ENCODE results near the gene REST. TPM values are rescaled to one million over a fixed set of nuclear protein-coding genes. Genes with fewer than 3 reads are reported as not detected.

The REST gene
- total RNA-seq, 1 donor from 2014 or later = 25.0 TPM

GRCh38 chr4:56961107-56961500 is 53.4 kb downstream of the REST start:
- ATAC-seq = no peak
- no peak for DNase-seq (ENCODE audit: missing footprints)
- intact Hi-C loops (cut with DNase I) = no loop called here

GRCh38 chr4:56971383-56971782 is 63.7 kb downstream of the REST start:
- intact Hi-C loops (cut with DNase I) = no loop called here
- DNase-seq (ENCODE audit: missing footprints) = no peak
- no peak for ATAC-seq

- no peak for DNase-seq (ENCODE audit: missing footprints)
- intact Hi-C loops (cut with DNase I) = no loop called here
- no peak for ATAC-seq
Observed at GRCh38 chr4:56972389-56972788, 64.7 kb downstream of the REST start.

GRCh38 chr4:56972809-56973208 is 65.1 kb downstream of the REST start:
- ATAC-seq (no peak), DNase-seq (ENCODE audit: missing footprints) (no peak)
- intact Hi-C loops (cut with DNase I) = no loop called here

DNA sequence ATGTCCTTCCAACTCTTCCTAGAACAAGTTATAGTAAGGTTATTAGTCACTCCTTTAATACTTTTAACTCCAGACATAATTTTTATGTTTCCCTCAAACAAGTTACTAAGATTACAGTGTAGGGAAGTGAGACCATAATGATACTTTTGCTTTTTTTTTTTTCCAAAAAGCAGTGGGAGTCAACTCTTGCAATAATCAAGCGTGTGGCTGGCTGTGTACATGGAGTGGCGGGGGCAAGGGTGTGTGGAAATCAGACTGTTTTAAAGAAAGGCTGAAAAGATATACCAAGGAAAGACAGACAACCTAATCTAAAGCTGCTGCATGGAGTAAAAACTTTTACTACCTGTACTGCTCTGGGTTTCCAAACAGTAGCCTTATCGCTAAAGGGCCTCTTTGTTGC is 65.6 kb downstream of the REST start:
- intact Hi-C loops (cut with DNase I) = no loop called here
- ATAC-seq (no peak), DNase-seq (ENCODE audit: missing footprints) (no peak)

- ATAC-seq (no peak), DNase-seq (ENCODE audit: missing footprints) (peak; percentile 70)
- intact Hi-C loops (cut with DNase I) = loop anchor here (5.0 kb wide), 1 partner anchor 126 kb away; no protein-coding TSS in a partner anchor
Observed at GRCh38 chr4:56976283-56976836, 68.7 kb downstream of the REST start.

DNA sequence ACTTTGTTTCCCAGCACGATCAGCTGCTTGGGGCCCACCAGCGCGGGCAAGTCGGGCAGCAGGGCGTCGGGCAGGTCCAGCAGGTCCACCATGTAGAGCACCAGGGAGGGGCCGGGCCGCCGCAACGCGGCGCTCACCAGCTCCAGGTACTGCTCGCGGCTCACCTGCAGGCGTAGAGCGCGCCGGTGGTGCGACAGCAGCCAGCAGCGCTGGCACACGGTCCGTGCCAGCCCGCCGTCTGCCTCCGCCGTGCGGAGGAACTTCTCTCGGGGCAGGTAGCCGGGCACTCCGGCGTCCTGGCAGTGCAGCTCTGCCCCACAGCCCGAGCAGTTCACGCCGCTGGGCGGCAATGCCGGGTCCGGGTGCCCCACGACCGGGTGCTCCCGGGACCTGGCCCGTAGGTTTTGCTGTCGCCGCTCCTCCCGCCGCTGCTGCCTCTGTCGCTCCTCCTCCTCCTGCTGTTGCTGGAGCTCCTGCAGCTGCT is 69.2 kb downstream of the REST start:
- intact Hi-C loops (cut with DNase I) = loop anchor here (1.0 to 5.0 kb wide), 2 partner anchors 70 to 125 kb away; partner anchors contain the start of gene REST
- peak; percentile 17 for ATAC-seq
- DNase-seq (ENCODE audit: missing footprints) = peak; percentile 73

DNA sequence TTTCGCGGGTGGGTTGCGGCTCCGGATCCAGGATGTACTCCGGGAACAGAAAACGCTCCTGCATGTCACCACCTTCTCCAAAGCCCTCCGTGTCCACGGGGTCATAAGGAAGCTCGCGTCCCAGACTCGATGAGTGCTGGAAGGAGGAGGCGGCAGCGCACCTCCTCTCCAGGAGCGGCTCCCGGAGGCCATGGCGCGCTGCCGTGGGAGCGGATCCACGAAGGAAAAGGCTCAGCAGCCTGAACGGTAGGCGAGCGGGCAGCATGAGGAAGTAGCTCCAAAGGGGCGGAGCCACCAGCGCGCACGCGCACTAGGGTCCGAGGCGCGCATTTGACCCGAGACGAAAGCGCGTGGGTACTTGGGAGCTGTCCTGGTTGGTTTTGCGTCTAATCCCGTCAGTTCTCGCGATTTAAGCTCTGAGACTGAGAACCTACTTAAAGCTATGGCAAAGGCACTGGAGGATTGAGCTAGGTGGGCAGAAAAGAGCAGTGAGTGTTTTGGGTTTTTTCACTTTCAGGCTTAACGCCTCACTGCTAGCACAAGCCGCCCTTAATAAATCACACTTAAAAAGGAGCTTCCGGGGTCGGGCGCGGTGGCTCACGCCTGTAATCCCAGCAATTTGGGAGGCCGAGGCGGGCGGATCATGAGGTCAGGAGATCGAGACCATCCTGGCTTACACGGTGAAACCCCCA is 69.8 kb downstream of the REST start, which contains the start of gene NOA1:
TSS of gene NOA1 (minus strand) at position 286 of the 692 bp plus-strand sequence. CDS start at position 265, 21 bp downstream.
- intact Hi-C loops (cut with DNase I) = loop anchor here (1.0 to 5.0 kb wide), 2 partner anchors 70 to 125 kb away; partner anchors contain the start of gene REST
- DNase-seq (ENCODE audit: missing footprints) = peak; percentile 98
- peak; percentile 90 for ATAC-seq

DNA sequence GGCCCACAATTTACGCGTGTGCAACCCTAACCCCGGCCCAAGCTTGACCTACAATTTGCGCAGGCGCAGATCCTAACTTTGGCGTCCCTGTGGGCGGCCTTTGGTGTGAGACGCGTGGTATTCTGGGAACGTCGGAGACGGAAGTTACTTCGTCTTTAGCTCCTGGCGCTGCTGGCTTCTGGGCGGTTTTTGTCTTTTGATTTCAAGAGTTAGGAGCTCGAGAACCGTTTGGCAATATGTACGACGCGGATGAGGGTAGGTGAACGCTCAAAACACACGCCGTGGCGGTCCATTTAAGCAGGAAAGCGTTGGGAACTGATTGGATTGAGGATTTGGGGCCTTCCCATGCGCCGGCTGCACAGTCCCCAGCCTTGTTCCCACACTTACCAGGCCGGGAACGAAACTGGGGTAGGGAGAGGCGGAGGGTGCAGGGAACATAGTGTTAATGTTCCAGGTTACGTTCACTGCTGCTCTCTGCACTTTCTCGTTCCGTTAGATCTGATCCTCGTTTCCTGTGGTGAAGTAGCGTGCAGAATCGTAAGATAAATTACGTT is 71.1 kb downstream of the REST start, which contains the start of gene POLR2B:
TSS of gene POLR2B (plus strand) at position 147 of the 554 bp plus-strand sequence. CDS start at position 237, 90 bp downstream.
- intact Hi-C loops (cut with DNase I) = loop anchor here (5.0 kb wide), 1 partner anchor 123 kb away; no protein-coding TSS in a partner anchor
- DNase-seq (ENCODE audit: missing footprints) (peak; percentile 97), ATAC-seq (peak; percentile 93)

GRCh38 chr4:56979421-56980072 is 71.8 kb downstream of the REST start:
- no peak for ATAC-seq
- intact Hi-C loops (cut with DNase I) = loop anchor here (5.0 kb wide), 1 partner anchor 123 kb away; no protein-coding TSS in a partner anchor
- no peak for DNase-seq (ENCODE audit: missing footprints)

GRCh38 chr4:56981795-56982201 is 74.1 kb downstream of the REST start:
- ATAC-seq = no peak

GRCh38 chr4:56986192-56986591 is 78.5 kb downstream of the REST start:
- ATAC-seq (no peak), DNase-seq (ENCODE audit: missing footprints) (no peak)
- intact Hi-C loops (cut with DNase I) = no loop called here

More at GRCh38 chr4:56981795-56982201, 74.1 kb downstream of the REST start:
- intact Hi-C loops (cut with DNase I) = no loop called here
- no peak for DNase-seq (ENCODE audit: missing footprints)

DNA sequence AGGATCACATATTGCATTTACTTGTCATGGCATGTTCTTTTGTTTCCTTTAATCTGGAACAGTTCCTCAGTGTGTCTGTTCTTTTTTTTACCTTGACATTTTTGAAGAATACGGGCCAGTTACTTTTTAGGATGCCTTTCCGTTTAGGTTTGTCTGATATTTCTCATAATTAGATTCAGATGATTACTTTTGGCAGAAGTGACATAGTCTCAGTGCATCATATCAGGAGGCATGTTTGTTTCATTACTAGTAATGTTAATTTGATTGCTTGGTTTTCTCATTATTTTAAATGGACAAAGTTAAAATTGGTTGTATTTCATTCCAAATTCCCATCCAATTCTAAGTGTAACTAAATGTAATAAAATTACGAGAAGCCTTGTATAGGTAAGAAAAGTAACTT is 79.3 kb downstream of the REST start:
- ATAC-seq (no peak), DNase-seq (ENCODE audit: missing footprints) (no peak)
- intact Hi-C loops (cut with DNase I) = no loop called here

GRCh38 chr4:56990109-56990905 is 82.6 kb downstream of the REST start:
- DNase-seq (ENCODE audit: missing footprints) (no peak), ATAC-seq (no peak)
- intact Hi-C loops (cut with DNase I) = no loop called here

DNA sequence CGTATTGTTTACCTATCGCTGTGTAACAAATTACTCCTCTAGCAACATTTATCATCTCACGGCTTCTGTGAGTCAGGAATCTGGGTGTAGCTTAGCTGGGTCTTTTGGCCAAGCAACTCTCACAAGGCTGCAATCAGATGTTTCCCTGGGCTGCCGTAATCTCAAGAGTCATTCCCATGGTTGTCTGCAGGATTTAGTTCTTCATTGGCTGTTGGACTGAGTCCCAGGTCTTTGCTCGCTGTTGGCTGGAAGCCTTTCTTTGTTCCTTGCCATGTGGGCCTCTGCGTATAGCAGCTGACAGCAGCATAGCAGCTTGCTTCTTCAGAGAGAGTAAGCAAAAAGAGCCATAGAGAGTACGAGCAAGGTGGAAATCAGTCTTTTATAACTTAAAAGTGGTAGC is 87.8 kb downstream of the REST start:
- ATAC-seq (peak; percentile 96), DNase-seq (ENCODE audit: missing footprints) (peak; percentile 76)
- intact Hi-C loops (cut with DNase I) = no loop called here

DNA sequence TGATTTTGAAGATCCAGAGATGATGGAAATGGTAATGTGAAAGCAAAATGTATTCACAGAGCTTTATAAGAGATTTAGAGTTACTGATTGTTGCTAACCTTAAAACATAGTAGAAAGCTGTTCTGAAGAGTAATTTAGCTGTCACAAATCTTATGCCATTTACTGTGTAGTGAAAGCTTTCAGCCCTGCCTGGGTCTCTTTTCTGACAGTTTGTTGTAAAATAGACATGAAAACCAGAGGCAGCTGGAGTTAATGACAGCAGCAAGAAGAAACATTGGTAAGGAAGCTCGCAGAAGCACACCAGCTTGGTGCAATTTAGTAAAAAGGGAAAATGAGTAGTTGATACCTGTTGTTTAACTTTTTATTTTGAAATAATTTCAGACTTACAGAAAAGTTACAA is 92.1 kb downstream of the REST start:
- ATAC-seq = no peak
- no peak for DNase-seq (ENCODE audit: missing footprints)

GRCh38 chr4:57013543-57014120 is 105.9 kb downstream of the REST start:
- intact Hi-C loops (cut with DNase I) = no loop called here
- DNase-seq (ENCODE audit: missing footprints) (no peak), ATAC-seq (no peak)

More for the DNA sequence above, 92.1 kb downstream of the REST start:
- intact Hi-C loops (cut with DNase I) = no loop called here

All from Right ventricle myocardium inferior (tissue), 1 donor.